ENCODE measurements around the gene CDH20.

GRCh38 chr18:61379827-61380226, 46.6 kb downstream of the CDH20 start:
- TF ChIP-seq EZH2 (IDR thresholded peaks at IDR 0.05): no peak
- TF ChIP-seq POLR2AphosphoS5 (IDR thresholded peaks at IDR 0.05; ENCODE audit: borderline replicate concordance, low read depth, low read length): no peak
- TF ChIP-seq FOXP2 (optimal IDR thresholded peaks at IDR 0.05; ENCODE audit: control extremely low read depth, extremely low read length, insufficient read depth): no peak

All from SK-N-MC (cell line).